GM12878 (cell line): Measurements from ENCODE around the gene TRIM72. TPM values are rescaled to one million over a fixed set of nuclear protein-coding genes. Genes with fewer than 3 reads are reported as not detected.

Experiments
- ATF7 ChIP-seq: fragments of 450-650 bp; IDR thresholded peaks from 2 replicates; pipeline ENCODE4 v1.6.1; 2016; ENCODE audit warnings: low read depth, mild to moderate bottlenecking
- GABPA ChIP-seq: IDR thresholded peaks from 2 replicates; pipeline ENCODE4 v1.6.1; 2014; ENCODE audit warnings: antibody characterized with exemption, low read depth, mild to moderate bottlenecking, inconsistent platforms
- GATAD2B ChIP-seq: fragments of 450-650 bp; conservative IDR thresholded peaks from 2 replicates; pipeline ENCODE4 v1.6.1; 2017; ENCODE audit warnings: low read depth, mild to moderate bottlenecking, moderate library complexity
- JUNB ChIP-seq: IDR thresholded peaks from 2 replicates; pipeline ENCODE4 v1.6.1; 2016; ENCODE audit warnings: antibody characterized with exemption, mild to moderate bottlenecking
- NBN ChIP-seq: fragments of 450-650 bp; IDR thresholded peaks from 2 replicates; pipeline ENCODE4 v1.6.1; 2016
- NR2C2 ChIP-seq: IDR thresholded peaks from 2 replicates; pipeline ENCODE4 v1.6.1; 2011; ENCODE audit warnings: borderline replicate concordance, low read depth; ENCODE audit not compliant: control insufficient read depth, insufficient read length
- PAX5 ChIP-seq: IDR thresholded peaks from 2 replicates; pipeline ENCODE4 v1.6.1; 2011; ENCODE audit warnings: low read depth, low read length, borderline replicate concordance
- RAD21 ChIP-seq: IDR thresholded peaks from 2 replicates; pipeline ENCODE4 v1.6.1; 2011; ENCODE audit warnings: mild to moderate bottlenecking, low read depth, low read length, moderate library complexity; ENCODE audit not compliant: insufficient read depth
- SIN3A ChIP-seq: IDR thresholded peaks from 2 replicates; pipeline ENCODE4 v1.6.1; 2012; ENCODE audit warnings: low read depth, low read length, improper control_type of control experiment
- SIX5 ChIP-seq: IDR thresholded peaks from 2 replicates; pipeline ENCODE4 v1.6.1; 2011; ENCODE audit warnings: mild to moderate bottlenecking, low read depth, low read length, moderate library complexity; ENCODE audit not compliant: severe bottlenecking
- SMAD1 ChIP-seq: fragments of 450-650 bp; IDR thresholded peaks from 2 replicates; pipeline ENCODE4 v1.6.1; 2018; ENCODE audit warnings: mild to moderate bottlenecking, low read depth; ENCODE audit not compliant: partially characterized antibody
- SMC3 ChIP-seq: IDR thresholded peaks from 2 replicates; pipeline ENCODE4 v1.6.1; 2011; ENCODE audit warnings: low read length, improper control_type of control experiment, borderline replicate concordance
- TBL1XR1 ChIP-seq: IDR thresholded peaks from 2 replicates; pipeline ENCODE4 v1.6.1; 2012; ENCODE audit warnings: low read depth, low read length, improper control_type of control experiment
- TCF3 ChIP-seq: IDR thresholded peaks from 2 replicates; pipeline ENCODE4 v1.6.1; 2012; ENCODE audit warnings: low read depth, mild to moderate bottlenecking, low read length, borderline replicate concordance; ENCODE audit not compliant: insufficient read depth
- WRNIP1 ChIP-seq: IDR thresholded peaks from 2 replicates; pipeline ENCODE4 v1.6.1; 2011; ENCODE audit warnings: low read depth, low read length, improper control_type of control experiment, borderline replicate concordance
- ZBED1 ChIP-seq: IDR thresholded peaks from 2 replicates; pipeline ENCODE4 v1.6.1; 2016; ENCODE audit warnings: borderline replicate concordance
- ZNF217 ChIP-seq: fragments of 450-650 bp; IDR thresholded peaks from 2 replicates; pipeline ENCODE4 v1.6.1; 2017; ENCODE audit warnings: antibody characterized with exemption, mild to moderate bottlenecking
- polyA plus RNA-seq, 11 experiments: library from polyadenylated mRNA; depleted of rRNA in 4 of 11; unstranded in 6 of 11; stranded (reverse) in 5 of 11; fragments of >200 nt; fragmentation: Nextera tagmentation in 4 of 11; fragmentation: Illumina TruSeq in 1 of 11; extraction: Ambion mirVana in 4 of 11; extraction: Trizol in 1 of 11; gene quantifications; 1 replicate in 1 of 11; 2 replicates in 10 of 11; pipeline versions ENCODE4 v1.2.1 to v1.2.3, GENCODE V29; 2011 to 2016; ENCODE audit warnings: inconsistent platforms in 2 of 11, missing spikeins in 2 of 11, low read depth in 1 of 11
- total RNA-seq, 4 experiments: library from RNA; depleted of rRNA in 3 of 4; stranded (reverse); fragments of >200 nt in 3 of 4; fragmentation: Illumina TruSeq in 1 of 4; extraction: Trizol in 1 of 4; gene quantifications; 2 replicates each; pipeline versions ENCODE4 v1.2.1 to v1.2.3, GENCODE V29; 2013 to 2021
- TF ChIP-seq, protein P1 (sequence below): IDR thresholded peaks from 2 replicates; pipeline ENCODE4 v1.6.1; 2011; ENCODE audit warnings: borderline replicate concordance, low read depth, mild to moderate bottlenecking, moderate library complexity, low read length; ENCODE audit not compliant: insufficient read depth, poor library complexity, severe bottlenecking
- TF ChIP-seq, protein P2 (sequence below): IDR thresholded peaks from 2 replicates; pipeline ENCODE4 v1.6.1; 2012; ENCODE audit warnings: improper control_type of control experiment, low read depth, low read length; ENCODE audit not compliant: insufficient replicate concordance
- TF ChIP-seq, protein P3 (sequence below): fragments of 450-650 bp; IDR thresholded peaks from 2 replicates; pipeline ENCODE4 v1.6.1; 2018; ENCODE audit warnings: mild to moderate bottlenecking, low read depth, moderate library complexity; ENCODE audit not compliant: partially characterized antibody

The TRIM72 gene
- total and polyA plus RNA-seq, 10 of the 15 experiments (the other 5 are each of a cell fraction or from before 2014, with no cell fraction given), result 0.03 to 1.2 (median 0.23) TPM; not detected in 1

DNA sequence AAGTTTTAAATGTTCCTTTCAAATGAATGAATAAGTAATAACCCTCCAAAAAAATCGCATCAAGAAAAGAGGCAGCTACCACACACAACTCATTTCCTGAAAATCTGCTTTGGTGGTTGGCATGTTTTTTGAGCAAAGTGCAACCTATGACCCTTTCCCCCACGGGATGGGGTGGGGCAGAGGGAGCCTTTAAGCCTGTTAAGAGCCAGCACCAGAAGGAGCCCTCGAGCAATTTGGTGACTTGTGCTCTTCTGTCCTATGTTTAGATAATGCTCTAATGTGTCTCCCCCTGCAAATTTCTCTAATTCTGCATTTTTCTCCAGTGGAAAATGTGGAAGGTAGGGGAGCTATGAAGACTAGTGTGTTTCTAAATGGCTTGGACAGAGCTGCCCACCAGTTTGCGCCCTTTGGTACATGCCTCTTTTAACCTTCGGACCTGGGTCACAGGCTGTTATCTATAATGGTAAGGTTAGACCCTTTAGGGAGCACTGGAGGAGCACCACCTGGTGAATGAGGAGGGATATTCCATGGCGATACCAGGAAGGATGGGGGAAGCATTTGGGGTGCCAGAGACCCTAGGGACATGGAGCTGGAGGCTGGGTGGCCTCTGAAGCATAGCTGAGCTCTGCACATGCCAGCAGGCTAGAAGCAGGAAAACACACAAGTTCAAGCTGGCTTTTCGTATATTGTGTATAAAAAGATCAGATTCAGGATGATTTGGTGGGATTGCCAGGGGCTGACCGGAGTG, 12.9 kb upstream of the TRIM72 start (continued):
- TF ChIP-seq, protein P1, sequence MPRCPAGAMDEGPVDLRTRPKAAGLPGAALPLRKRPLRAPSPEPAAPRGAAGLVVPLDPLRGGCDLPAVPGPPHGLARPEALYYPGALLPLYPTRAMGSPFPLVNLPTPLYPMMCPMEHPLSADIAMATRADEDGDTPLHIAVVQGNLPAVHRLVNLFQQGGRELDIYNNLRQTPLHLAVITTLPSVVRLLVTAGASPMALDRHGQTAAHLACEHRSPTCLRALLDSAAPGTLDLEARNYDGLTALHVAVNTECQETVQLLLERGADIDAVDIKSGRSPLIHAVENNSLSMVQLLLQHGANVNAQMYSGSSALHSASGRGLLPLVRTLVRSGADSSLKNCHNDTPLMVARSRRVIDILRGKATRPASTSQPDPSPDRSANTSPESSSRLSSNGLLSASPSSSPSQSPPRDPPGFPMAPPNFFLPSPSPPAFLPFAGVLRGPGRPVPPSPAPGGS, result no peak
- no peak for TF ChIP-seq ATF7
- TF ChIP-seq NBN, result no peak
- no peak for TF ChIP-seq SIX5
- TF ChIP-seq GABPA, result no peak
- TF ChIP-seq JUNB, result no peak
- no peak for TF ChIP-seq ZBED1
- TF ChIP-seq, protein P2, sequence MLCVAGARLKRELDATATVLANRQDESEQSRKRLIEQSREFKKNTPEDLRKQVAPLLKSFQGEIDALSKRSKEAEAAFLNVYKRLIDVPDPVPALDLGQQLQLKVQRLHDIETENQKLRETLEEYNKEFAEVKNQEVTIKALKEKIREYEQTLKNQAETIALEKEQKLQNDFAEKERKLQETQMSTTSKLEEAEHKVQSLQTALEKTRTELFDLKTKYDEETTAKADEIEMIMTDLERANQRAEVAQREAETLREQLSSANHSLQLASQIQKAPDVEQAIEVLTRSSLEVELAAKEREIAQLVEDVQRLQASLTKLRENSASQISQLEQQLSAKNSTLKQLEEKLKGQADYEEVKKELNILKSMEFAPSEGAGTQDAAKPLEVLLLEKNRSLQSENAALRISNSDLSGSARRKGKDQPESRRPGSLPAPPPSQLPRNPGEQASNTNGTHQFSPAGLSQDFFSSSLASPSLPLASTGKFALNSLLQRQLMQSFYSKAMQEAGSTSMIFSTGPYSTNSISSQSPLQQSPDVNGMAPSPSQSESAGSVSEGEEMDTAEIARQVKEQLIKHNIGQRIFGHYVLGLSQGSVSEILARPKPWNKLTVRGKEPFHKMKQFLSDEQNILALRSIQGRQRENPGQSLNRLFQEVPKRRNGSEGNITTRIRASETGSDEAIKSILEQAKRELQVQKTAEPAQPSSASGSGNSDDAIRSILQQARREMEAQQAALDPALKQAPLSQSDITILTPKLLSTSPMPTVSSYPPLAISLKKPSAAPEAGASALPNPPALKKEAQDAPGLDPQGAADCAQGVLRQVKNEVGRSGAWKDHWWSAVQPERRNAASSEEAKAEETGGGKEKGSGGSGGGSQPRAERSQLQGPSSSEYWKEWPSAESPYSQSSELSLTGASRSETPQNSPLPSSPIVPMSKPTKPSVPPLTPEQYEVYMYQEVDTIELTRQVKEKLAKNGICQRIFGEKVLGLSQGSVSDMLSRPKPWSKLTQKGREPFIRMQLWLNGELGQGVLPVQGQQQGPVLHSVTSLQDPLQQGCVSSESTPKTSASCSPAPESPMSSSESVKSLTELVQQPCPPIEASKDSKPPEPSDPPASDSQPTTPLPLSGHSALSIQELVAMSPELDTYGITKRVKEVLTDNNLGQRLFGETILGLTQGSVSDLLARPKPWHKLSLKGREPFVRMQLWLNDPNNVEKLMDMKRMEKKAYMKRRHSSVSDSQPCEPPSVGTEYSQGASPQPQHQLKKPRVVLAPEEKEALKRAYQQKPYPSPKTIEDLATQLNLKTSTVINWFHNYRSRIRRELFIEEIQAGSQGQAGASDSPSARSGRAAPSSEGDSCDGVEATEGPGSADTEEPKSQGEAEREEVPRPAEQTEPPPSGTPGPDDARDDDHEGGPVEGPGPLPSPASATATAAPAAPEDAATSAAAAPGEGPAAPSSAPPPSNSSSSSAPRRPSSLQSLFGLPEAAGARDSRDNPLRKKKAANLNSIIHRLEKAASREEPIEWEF, result no peak
- no peak for TF ChIP-seq GATAD2B
- TF ChIP-seq SIN3A, result no peak
- no peak for TF ChIP-seq TCF3
- TF ChIP-seq SMAD1, result no peak
- no peak for TF ChIP-seq ZNF217
- no peak for TF ChIP-seq NR2C2
- TF ChIP-seq SMC3, result peak; percentile 24; the same call in 1 of the 2 replicates
- TF ChIP-seq RAD21, result 0 out of 2 replicates have a peak, but pooled peaks have one; percentile 24
- TF ChIP-seq TBL1XR1, result no peak
- no peak for TF ChIP-seq WRNIP1
- TF ChIP-seq, protein P3, sequence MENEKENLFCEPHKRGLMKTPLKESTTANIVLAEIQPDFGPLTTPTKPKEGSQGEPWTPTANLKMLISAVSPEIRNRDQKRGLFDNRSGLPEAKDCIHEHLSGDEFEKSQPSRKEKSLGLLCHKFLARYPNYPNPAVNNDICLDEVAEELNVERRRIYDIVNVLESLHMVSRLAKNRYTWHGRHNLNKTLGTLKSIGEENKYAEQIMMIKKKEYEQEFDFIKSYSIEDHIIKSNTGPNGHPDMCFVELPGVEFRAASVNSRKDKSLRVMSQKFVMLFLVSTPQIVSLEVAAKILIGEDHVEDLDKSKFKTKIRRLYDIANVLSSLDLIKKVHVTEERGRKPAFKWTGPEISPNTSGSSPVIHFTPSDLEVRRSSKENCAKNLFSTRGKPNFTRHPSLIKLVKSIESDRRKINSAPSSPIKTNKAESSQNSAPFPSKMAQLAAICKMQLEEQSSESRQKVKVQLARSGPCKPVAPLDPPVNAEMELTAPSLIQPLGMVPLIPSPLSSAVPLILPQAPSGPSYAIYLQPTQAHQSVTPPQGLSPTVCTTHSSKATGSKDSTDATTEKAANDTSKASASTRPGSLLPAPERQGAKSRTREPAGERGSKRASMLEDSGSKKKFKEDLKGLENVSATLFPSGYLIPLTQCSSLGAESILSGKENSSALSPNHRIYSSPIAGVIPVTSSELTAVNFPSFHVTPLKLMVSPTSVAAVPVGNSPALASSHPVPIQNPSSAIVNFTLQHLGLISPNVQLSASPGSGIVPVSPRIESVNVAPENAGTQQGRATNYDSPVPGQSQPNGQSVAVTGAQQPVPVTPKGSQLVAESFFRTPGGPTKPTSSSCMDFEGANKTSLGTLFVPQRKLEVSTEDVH, result no peak
- TF ChIP-seq PAX5, result no peak
